GM23338 (cell line): ENCODE results near the gene MCU.

ENCODE experiments used
- CREB1 ChIP-seq: fragments of 250-450 bp; sonication (Bioruptor Pico); IDR thresholded peaks from 2 replicates; pipeline ENCODE4 v1.5.0; 2020; ENCODE audit warnings: low read depth, mild to moderate bottlenecking, moderate library complexity
- CTCF ChIP-seq, 2 experiments: fragments of 200-600 bp in 1 of 2; sonication (generic) in 1 of 2; conservative IDR thresholded peaks; 2 replicates each; pipeline versions ENCODE4 v1.5.1 to v1.6.1; 2016 to 2017; ENCODE audit warnings: antibody characterized with exemption in 2 of 2, low read depth in 2 of 2, mild to moderate bottlenecking in 2 of 2, moderate library complexity in 1 of 2
- ETS1 ChIP-seq: IDR thresholded peaks from 2 replicates; pipeline ENCODE4 v1.6.1; 2016; ENCODE audit warnings: antibody characterized with exemption
- EZH2 ChIP-seq: fragments of 200-600 bp; sonication (generic); IDR thresholded peaks from one replicate; pipeline ENCODE4 v1.8.0; 2017; ENCODE audit warnings: antibody characterized with exemption, mild to moderate bottlenecking, low read depth; ENCODE audit not compliant: unreplicated experiment
- EZH2phosphoT487 ChIP-seq: fragments of 200-600 bp; sonication (generic); IDR thresholded peaks from one replicate; pipeline ENCODE4 v1.8.1; 2018; ENCODE audit warnings: antibody characterized with exemption; ENCODE audit not compliant: unreplicated experiment
- JUNB ChIP-seq: IDR thresholded peaks from one replicate; pipeline ENCODE4 v1.6.1; 2016; ENCODE audit warnings: antibody characterized with exemption; ENCODE audit not compliant: unreplicated experiment
- NANOG ChIP-seq: IDR thresholded peaks from 2 replicates; pipeline ENCODE4 v1.6.1; 2016; ENCODE audit warnings: antibody characterized with exemption, borderline replicate concordance
- POLR2AphosphoS5 ChIP-seq: IDR thresholded peaks from 2 replicates; pipeline ENCODE4 v1.6.1; 2016; ENCODE audit warnings: antibody characterized with exemption, low read depth
- REST ChIP-seq: IDR thresholded peaks from one replicate; pipeline ENCODE4 v1.6.1; 2018; ENCODE audit warnings: antibody characterized with exemption; ENCODE audit not compliant: unreplicated experiment
- STAT1 ChIP-seq: IDR thresholded peaks from one replicate; pipeline ENCODE4 v1.6.1; 2016; ENCODE audit warnings: antibody characterized with exemption; ENCODE audit not compliant: unreplicated experiment
- ZNF114 ChIP-seq: fragments of 250-450 bp; sonication (Bioruptor Pico); IDR thresholded peaks from 2 replicates; pipeline ENCODE4 v1.5.0; 2020; ENCODE audit warnings: mild to moderate bottlenecking, moderate library complexity
- ZNF331 ChIP-seq: fragments of 250-450 bp; sonication (Bioruptor Pico); IDR thresholded peaks from 2 replicates; pipeline ENCODE4 v1.5.0; 2020; ENCODE audit warnings: low read depth, mild to moderate bottlenecking, moderate library complexity
- TF ChIP-seq, protein P1 (sequence below): fragments of 250-450 bp; sonication (Bioruptor Pico); IDR thresholded peaks from 2 replicates; pipeline ENCODE4 v1.5.0; 2020; ENCODE audit warnings: mild to moderate bottlenecking, moderate library complexity

GRCh38 chr10:72746426-72747363 is 54.8 kb downstream of the MCU start:
- TF ChIP-seq EZH2: no peak
- TF ChIP-seq CTCF (conservative IDR thresholded peaks at IDR 0.05; ENCODE audit: low read depth in 2 of 2): no peak
- TF ChIP-seq ZNF331: no peak
- no peak for TF ChIP-seq POLR2AphosphoS5
- TF ChIP-seq EZH2phosphoT487: no peak
- TF ChIP-seq JUNB: no peak
- no peak for TF ChIP-seq REST
- TF ChIP-seq CREB1 (CRISPR knock-in tag): no peak
- TF ChIP-seq NANOG: no peak
- TF ChIP-seq, protein P1, sequence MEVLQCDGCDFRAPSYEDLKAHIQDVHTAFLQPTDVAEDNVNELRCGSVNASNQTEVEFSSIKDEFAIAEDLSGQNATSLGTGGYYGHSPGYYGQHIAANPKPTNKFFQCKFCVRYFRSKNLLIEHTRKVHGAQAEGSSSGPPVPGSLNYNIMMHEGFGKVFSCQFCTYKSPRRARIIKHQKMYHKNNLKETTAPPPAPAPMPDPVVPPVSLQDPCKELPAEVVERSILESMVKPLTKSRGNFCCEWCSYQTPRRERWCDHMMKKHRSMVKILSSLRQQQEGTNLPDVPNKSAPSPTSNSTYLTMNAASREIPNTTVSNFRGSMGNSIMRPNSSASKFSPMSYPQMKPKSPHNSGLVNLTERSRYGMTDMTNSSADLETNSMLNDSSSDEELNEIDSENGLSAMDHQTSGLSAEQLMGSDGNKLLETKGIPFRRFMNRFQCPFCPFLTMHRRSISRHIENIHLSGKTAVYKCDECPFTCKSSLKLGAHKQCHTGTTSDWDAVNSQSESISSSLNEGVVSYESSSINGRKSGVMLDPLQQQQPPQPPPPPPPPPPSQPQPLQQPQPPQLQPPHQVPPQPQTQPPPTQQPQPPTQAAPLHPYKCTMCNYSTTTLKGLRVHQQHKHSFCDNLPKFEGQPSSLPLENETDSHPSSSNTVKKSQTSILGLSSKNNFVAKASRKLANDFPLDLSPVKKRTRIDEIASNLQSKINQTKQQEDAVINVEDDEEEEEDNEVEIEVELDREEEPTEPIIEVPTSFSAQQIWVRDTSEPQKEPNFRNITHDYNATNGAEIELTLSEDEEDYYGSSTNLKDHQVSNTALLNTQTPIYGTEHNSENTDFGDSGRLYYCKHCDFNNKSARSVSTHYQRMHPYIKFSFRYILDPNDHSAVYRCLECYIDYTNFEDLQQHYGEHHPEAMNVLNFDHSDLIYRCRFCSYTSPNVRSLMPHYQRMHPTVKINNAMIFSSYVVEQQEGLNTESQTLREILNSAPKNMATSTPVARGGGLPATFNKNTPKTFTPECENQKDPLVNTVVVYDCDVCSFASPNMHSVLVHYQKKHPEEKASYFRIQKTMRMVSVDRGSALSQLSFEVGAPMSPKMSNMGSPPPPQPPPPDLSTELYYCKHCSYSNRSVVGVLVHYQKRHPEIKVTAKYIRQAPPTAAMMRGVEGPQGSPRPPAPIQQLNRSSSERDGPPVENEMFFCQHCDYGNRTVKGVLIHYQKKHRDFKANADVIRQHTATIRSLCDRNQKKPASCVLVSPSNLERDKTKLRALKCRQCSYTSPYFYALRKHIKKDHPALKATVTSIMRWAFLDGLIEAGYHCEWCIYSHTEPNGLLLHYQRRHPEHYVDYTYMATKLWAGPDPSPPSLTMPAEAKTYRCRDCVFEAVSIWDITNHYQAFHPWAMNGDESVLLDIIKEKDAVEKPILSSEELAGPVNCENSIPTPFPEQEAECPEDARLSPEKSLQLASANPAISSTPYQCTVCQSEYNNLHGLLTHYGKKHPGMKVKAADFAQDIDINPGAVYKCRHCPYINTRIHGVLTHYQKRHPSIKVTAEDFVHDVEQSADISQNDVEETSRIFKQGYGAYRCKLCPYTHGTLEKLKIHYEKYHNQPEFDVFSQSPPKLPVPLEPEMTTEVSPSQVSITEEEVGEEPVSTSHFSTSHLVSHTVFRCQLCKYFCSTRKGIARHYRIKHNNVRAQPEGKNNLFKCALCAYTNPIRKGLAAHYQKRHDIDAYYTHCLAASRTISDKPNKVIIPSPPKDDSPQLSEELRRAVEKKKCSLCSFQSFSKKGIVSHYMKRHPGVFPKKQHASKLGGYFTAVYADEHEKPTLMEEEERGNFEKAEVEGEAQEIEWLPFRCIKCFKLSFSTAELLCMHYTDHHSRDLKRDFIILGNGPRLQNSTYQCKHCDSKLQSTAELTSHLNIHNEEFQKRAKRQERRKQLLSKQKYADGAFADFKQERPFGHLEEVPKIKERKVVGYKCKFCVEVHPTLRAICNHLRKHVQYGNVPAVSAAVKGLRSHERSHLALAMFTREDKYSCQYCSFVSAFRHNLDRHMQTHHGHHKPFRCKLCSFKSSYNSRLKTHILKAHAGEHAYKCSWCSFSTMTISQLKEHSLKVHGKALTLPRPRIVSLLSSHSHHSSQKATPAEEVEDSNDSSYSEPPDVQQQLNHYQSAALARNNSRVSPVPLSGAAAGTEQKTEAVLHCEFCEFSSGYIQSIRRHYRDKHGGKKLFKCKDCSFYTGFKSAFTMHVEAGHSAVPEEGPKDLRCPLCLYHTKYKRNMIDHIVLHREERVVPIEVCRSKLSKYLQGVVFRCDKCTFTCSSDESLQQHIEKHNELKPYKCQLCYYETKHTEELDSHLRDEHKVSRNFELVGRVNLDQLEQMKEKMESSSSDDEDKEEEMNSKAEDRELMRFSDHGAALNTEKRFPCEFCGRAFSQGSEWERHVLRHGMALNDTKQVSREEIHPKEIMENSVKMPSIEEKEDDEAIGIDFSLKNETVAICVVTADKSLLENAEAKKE (CRISPR knock-in tag): no peak
- TF ChIP-seq ETS1: no peak
- TF ChIP-seq STAT1: no peak
- TF ChIP-seq ZNF114 (CRISPR knock-in tag): no peak
